GM18502 (cell line): Measurements from ENCODE around the gene RABAC1.

ENCODE experiments used
- ATAC-seq: cut with Tn5 transposase; IDR thresholded peaks from one replicate; pipeline ENCODE4 v1.9.1; 2021; ENCODE audit warnings: mild to moderate bottlenecking; ENCODE audit not compliant: unreplicated experiment, poor library complexity

The RABAC1 gene

GRCh38 chr19:41930926-41931592 is 28.1 kb downstream of the RABAC1 start:
- ATAC-seq, result no peak

DNA sequence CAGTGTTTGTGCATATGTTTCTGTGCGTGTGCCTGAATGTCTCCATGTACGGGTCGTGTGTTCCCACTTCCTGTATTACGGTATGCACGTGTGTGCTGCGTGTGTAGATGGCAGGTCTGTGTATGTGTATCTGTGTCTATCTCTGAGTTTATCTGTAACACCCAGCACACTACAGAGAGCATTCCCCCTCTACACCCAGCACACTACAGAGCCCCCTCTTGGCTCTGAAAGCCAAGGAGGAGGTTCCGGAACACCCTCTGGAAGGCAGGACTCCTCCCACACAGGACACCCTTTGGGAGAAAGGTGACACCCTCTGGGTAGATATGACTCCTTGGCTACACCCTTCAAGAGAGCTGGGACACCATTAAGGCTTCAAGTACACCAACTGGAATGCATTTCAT is 28.8 kb downstream of the RABAC1 start:
- no peak for ATAC-seq

- ATAC-seq, result no peak
Observed at GRCh38 chr19:41929536-41930071, 29.5 kb downstream of the RABAC1 start.

GRCh38 chr19:41928754-41929535 is 30.2 kb downstream of the RABAC1 start:
- no peak for ATAC-seq

- ATAC-seq, result no peak
Observed at GRCh38 chr19:41928221-41928683, 30.9 kb downstream of the RABAC1 start, which contains the start of gene ERFL. Gene ERFL (minus strand): TSS chr19:41928449. CDS start chr19:41912919, 15,530 bp downstream.

DNA sequence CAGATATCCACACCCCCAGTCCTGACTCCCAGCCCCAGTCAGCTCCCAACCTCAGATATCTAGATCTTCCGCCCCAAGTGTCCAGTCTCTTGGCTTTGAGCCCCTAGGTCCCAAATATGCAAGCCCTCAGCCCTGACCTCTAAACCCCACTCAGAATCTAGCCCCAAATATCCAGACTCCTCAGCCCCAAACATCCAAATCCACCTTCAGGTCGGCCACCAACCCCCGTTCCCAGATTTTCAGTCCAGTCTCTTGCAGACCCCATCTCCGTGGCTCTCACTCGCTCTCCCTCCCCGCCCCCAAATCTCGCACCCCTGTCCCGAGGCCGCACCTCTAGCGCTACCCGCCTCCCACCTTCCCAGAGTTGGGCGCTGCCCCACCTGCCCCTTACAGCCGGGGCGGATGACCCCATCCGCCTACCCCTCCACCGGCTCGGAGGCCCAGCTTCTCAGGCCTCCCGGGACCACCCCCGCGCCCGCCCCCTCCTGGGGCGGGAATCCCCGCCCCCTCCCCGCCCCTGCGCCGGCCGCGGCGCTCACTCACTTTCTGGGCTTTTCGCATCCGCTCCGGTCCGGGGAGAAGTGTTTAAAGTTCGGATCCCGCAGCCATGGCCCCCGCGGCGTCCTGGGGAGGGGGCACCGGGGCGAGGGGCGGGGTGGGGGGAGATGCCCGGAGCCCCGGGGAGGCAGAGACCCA is 31.5 kb downstream of the RABAC1 start:
- no peak for ATAC-seq

- ATAC-seq, result no peak
Observed at GRCh38 chr19:41926763-41927496, 32.2 kb downstream of the RABAC1 start.

- ATAC-seq, result no peak
Observed at GRCh38 chr19:41926028-41926762, 32.9 kb downstream of the RABAC1 start.

GRCh38 chr19:41925208-41926003 is 33.7 kb downstream of the RABAC1 start:
- ATAC-seq, result no peak

DNA sequence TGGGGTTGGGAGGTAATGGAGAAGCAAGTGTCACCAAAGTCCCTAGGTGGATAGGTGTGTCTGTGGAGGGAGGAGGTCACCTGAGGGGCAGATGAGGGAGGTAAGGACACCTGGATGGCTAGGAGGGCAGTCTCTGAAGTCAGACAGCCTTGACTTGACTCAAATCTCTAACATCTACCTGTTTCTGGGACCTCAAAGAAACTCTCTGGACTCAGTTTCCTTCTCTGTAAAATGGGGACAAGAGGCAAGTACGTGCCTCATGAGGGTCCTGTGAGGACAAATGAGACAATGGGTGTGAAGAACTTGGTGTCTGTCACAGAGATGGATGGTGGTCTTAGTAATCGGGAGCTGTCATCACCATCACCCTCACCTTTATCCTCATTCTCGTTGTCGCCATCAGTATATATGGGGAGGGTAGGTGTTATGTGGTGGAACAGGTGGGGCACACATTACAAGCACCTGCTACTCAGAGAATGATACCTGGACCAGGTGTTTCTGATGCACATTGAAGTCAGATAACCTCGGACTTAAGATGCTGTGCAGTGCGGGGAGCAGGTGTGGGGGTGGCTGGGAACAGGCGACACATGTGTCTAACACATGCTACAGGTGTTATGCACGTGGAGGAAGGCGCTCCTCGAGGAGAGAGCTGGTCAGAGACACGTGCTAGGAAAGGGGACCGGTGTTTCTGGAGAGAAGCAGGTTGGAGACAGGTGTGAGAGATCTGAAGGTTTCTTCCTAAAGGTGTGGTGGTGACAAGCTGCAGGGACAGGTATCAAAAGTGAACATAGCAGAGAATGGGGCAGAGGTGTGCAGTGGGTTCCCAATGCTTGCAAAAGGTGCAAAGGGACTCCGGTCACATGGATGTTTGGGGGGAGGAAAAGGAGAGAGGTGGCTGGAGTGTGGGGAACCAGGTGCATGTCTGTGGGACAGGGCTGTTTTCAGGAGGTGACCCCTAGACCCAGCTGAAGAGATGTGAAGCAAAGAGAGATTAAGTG is 34.7 kb downstream of the RABAC1 start:
- ATAC-seq, result no peak

- ATAC-seq, result no peak
Observed at GRCh38 chr19:41923045-41923788, 35.9 kb downstream of the RABAC1 start.

DNA sequence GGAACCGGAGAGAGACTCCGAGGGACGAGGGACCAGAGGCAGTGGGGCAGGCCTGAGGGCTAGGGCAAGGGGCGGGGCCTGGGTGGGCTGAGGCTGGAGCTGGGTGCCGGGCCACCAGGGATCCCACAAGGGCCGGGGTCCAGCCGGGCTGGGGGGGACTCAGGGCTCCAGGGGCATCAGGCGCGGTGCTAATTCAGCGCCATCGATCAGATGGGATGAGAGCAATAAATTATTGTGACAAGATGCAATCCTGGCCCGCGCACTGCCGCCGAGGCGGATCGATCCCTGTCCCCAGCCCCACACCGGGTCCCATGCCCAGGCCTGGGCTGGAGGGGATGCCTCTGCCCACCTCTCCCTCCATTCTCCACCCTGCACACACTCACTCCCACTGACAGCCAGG is 36.5 kb downstream of the RABAC1 start:
- no peak for ATAC-seq

- no peak for ATAC-seq
Observed at GRCh38 chr19:41921577-41922576, 37.2 kb downstream of the RABAC1 start.

GRCh38 chr19:41920882-41921576 is 38.1 kb downstream of the RABAC1 start:
- no peak for ATAC-seq
